A549 (cell line): Measurements from ENCODE around the gene LOXHD1. TPM values are rescaled to one million over a fixed set of nuclear protein-coding genes. Genes with fewer than 3 reads are reported as not detected.

Experiments used
- ATAC-seq, 2 experiments: fragments of 200-7000 bp in 1 of 2; fragments of >200 bp in 1 of 2; cut with Nextera tagmentation in 1 of 2; cut with Tn5 transposase in 1 of 2; 3 replicates each; pipeline versions ENCODE4 v1.8.0 to v1.9.1; 2018 to 2020; ENCODE audit warnings: mild to moderate bottlenecking in 1 of 2, moderate library complexity in 1 of 2
- CTCF ChIA-PET: fragments of 300-600 bp; sonication (Branson Sonifier 250); formaldehyde crosslinking; extraction: SDS; loops from one replicate; lab custom pipeline; 2021; ENCODE audit warnings: antibody characterized with exemption, inconsistent platforms; lab: Yijun Ruan, JAX
- POLR2A ChIA-PET: fragments of 350-600 bp; formaldehyde crosslinking; extraction: SDS; loops from one replicate; lab custom pipeline; 2021; ENCODE audit warnings: antibody characterized with exemption, inconsistent platforms; lab: Yijun Ruan, JAX
- DNase-seq, 2 experiments: peaks; one replicate each; pipeline versions ENCODE4 v3.0.0 to v3.0.0-alpha.2; 2011 to 2016; ENCODE audit warnings: low read depth in 1 of 2, low spot score in 1 of 2
- FAIRE-seq: peaks from 2 replicates; lab custom pipeline; 2011; peaks lifted over from hg19 to GRCh38; lab: Jason Lieb, UNC
- H3K27ac ChIP-seq, 2 experiments: fragments of >200 bp; sonication (Bioruptor Twin); formaldehyde crosslinking; 3 replicates each; pipeline ENCODE4 v1.5.1; 2016 to 2017
- H3K4me1 ChIP-seq: fragments of >200 bp; sonication (Bioruptor Twin); formaldehyde crosslinking; 3 replicates; pipeline ENCODE4 v1.6.1; 2016
- H3K4me2 ChIP-seq: fragments of >200 bp; sonication (Bioruptor Twin); formaldehyde crosslinking; 3 replicates; pipeline ENCODE4 v1.6.1; 2016
- H3K4me3 ChIP-seq: fragments of >200 bp; sonication (Bioruptor Twin); formaldehyde crosslinking; 3 replicates; pipeline ENCODE4 v1.5.1; 2016
- H3K9me3 ChIP-seq: fragments of >200 bp; sonication (Bioruptor Twin); formaldehyde crosslinking; 3 replicates; pipeline ENCODE4 v1.6.1; 2016
- BHLHE40 ChIP-seq: IDR thresholded peaks from 2 replicates; pipeline ENCODE4 v1.6.1; 2012; ENCODE audit warnings: low read depth, low read length, inconsistent platforms
- CBX8 ChIP-seq: fragments of 200-600 bp; sonication (generic); IDR thresholded peaks from 2 replicates; pipeline ENCODE4 v1.6.1; 2016
- CHD4 ChIP-seq: fragments of 200-600 bp; sonication (generic); IDR thresholded peaks from 2 replicates; pipeline ENCODE4 v1.6.1; 2016; ENCODE audit warnings: antibody characterized with exemption, mild to moderate bottlenecking, borderline replicate concordance
- EP300 ChIP-seq, 2 experiments: fragments of >200 bp; sonication (Bioruptor Twin); formaldehyde crosslinking; IDR thresholded peaks; 2 replicates in 1 of 2; 3 replicates in 1 of 2; pipeline ENCODE4 v1.6.1; 2016 to 2017
- FOSL2 ChIP-seq, 2 experiments: fragments of 450-650 bp in 1 of 2; fragments of >200 bp in 1 of 2; sonication (Bioruptor Twin) in 1 of 2; formaldehyde crosslinking; IDR thresholded peaks; 2 replicates each; pipeline versions ENCODE4 v1.5.0 to v1.6.1; 2016 to 2020; ENCODE audit warnings: mild to moderate bottlenecking in 1 of 2, moderate library complexity in 1 of 2
- GATA3 ChIP-seq: IDR thresholded peaks from 2 replicates; pipeline ENCODE4 v1.6.1; 2012; ENCODE audit warnings: borderline replicate concordance
- HOXB5 ChIP-seq: fragments of 250-450 bp; sonication (Bioruptor Pico); IDR thresholded peaks from 2 replicates; pipeline ENCODE4 v1.5.0; 2020; ENCODE audit warnings: mild to moderate bottlenecking, moderate library complexity
- JUN ChIP-seq, 2 experiments: fragments of >200 bp; sonication (Bioruptor Twin); formaldehyde crosslinking; IDR thresholded peaks; 2 replicates in 1 of 2; 3 replicates in 1 of 2; pipeline ENCODE4 v1.6.1; 2016 to 2017
- MAZ ChIP-seq: fragments of 150-350 bp; IDR thresholded peaks from 2 replicates; pipeline ENCODE4 v1.6.1; 2014; ENCODE audit warnings: antibody characterized with exemption, low read depth, low read length, borderline replicate concordance
- NFE2L2 ChIP-seq: fragments of 150-350 bp; conservative IDR thresholded peaks from 2 replicates; pipeline ENCODE4 v1.6.1; 2014; ENCODE audit warnings: low read length
- NPAS2 ChIP-seq: fragments of 250-450 bp; sonication (Bioruptor Pico); IDR thresholded peaks from 2 replicates; pipeline ENCODE4 v1.8.0; 2022; ENCODE audit warnings: mild to moderate bottlenecking, moderate library complexity, borderline replicate concordance
- RAD21 ChIP-seq, 2 experiments: fragments of >200 bp in 1 of 2; sonication (Bioruptor Twin) in 1 of 2; formaldehyde crosslinking in 1 of 2; IDR thresholded peaks in 1 of 2; conservative IDR thresholded peaks in 1 of 2; 2 replicates in 1 of 2; 3 replicates in 1 of 2; pipeline ENCODE4 v1.6.1; 2012 to 2018; ENCODE audit warnings: inconsistent platforms in 1 of 2
- RCOR1 ChIP-seq: fragments of 150-350 bp; IDR thresholded peaks from 2 replicates; pipeline ENCODE4 v1.6.1; 2014; ENCODE audit warnings: antibody characterized with exemption, low read length, low read depth
- RFX5 ChIP-seq: fragments of 450-650 bp; IDR thresholded peaks from 2 replicates; pipeline ENCODE4 v1.7.1; 2014; ENCODE audit warnings: antibody characterized with exemption, mild to moderate bottlenecking, moderate library complexity
- SREBF2 ChIP-seq: fragments of 450-650 bp; IDR thresholded peaks from 2 replicates; pipeline ENCODE4 v1.6.1; 2014; ENCODE audit warnings: mild to moderate bottlenecking, moderate library complexity
- ZC3H11A ChIP-seq: fragments of 450-650 bp; IDR thresholded peaks from 2 replicates; pipeline ENCODE4 v1.6.1; 2014; ENCODE audit warnings: antibody characterized with exemption, mild to moderate bottlenecking
- ZSCAN20 ChIP-seq: fragments of 250-450 bp; sonication (Bioruptor Pico); IDR thresholded peaks from 2 replicates; pipeline ENCODE4 v1.8.0; 2022; ENCODE audit warnings: mild to moderate bottlenecking, moderate library complexity
- WGBS: methylation state at CpG from one replicate; pipeline ENCODE4 v1.1.6; 2017; ENCODE audit errors: missing lambda C conversion rate; 5-methylcytosine and 5-hydroxymethylcytosine counted together
- polyA plus RNA-seq, 4 experiments: library from polyadenylated mRNA; depleted of rRNA in 3 of 4; stranded (reverse); fragments of >200 nt; fragmentation: RNase III in 1 of 4; extraction: RNeasy Plus Mini Kit Qiagen cat#74134 plus additional on column Dnase treatment in 1 of 4; gene quantifications; 2 replicates in 3 of 4; 3 replicates in 1 of 4; pipeline ENCODE4 v1.2.3, GENCODE V29; 2011 to 2017
- TF ChIP-seq, protein P1 (sequence below): fragments of >200 bp; sonication (Bioruptor Twin); formaldehyde crosslinking; IDR thresholded peaks from 3 replicates; pipeline ENCODE4 v1.5.1; 2016
- TF ChIP-seq, protein P2 (sequence below): fragments of 250-450 bp; sonication (Bioruptor Pico); IDR thresholded peaks from 2 replicates; pipeline ENCODE4 v1.5.0; 2020; ENCODE audit warnings: low read depth, mild to moderate bottlenecking, moderate library complexity
- TF ChIP-seq, protein P3 (sequence below): fragments of 250-450 bp; sonication (Bioruptor Pico); IDR thresholded peaks from 2 replicates; pipeline ENCODE4 v1.5.0; 2021; ENCODE audit warnings: mild to moderate bottlenecking, moderate library complexity, borderline replicate concordance

The LOXHD1 gene
- polyA plus RNA-seq, 2 of the 4 experiments (the other 2 are of a cell fraction): not detected

DNA sequence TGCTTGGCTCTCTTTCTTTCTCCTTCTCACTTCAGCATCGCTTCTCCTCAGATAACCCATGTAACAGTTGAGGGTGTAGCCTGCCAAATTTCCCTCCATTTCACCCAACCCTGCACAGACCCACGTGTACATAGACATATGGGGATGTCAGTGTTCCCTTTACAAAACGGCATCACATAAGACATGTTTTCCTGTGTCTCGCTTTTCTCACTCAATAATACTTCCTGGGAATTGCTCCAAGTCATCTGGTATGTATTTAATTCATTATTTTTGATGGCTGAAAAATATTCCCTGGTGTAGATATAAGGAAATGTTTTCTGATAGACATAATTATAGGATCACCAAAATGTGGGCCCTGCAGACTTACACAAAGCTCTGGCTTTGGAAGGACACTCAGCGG is 176.8 kb downstream of the LOXHD1 start:
- no peak overlapping the region for H3K27ac ChIP-seq
- TF ChIP-seq CHD4: no peak
- no peak for TF ChIP-seq RCOR1
- TF ChIP-seq, all 56 proteins: peak for 0
- ATAC-seq: no peak
- WGBS: 32% methylated on average over 5 of the region's 5 CpGs
- Histone ChIP-seq H3K4me3 (no peak overlapping the region), H3K4me1 (no peaks in the 10 kb centered on the region), H3K4me2 (no peak overlapping the region), H3K9me3 (no peaks in the 10 kb centered on the region)
- DNase-seq: no peak
- ChIA-PET POLR2A (no interaction called here), CTCF (interaction anchor here (0.6 to 4.4 kb wide), 9 partner anchors 9 to 216 kb away, joined by 3 to 35 read pairs (median 3); no protein-coding TSS in a partner anchor)
- no peak for FAIRE-seq

DNA sequence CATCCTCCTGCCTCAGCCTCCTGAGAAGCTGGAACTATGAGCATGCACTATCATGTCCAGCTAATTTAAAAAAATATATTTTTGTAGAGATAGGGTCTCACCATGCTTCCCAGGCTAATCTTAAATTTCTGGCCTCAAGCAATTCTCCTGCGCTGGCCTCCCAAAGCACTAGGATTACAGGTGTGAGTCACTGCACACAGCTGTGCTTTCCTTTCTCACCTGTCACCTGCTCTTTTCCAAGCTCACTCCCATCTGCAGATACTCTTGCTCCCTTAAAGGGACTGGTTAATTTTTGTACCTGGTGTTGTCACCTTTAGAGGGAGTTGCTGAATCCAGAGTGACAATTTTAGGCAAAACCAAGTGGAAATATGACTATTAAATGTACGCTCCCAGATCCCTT is 178.2 kb downstream of the LOXHD1 start:
- Histone ChIP-seq H3K27ac (no peak overlapping the region), H3K4me2 (no peak overlapping the region), H3K9me3 (no peaks in the 10 kb centered on the region), H3K4me3 (no peak overlapping the region), H3K4me1 (no peaks in the 10 kb centered on the region)
- TF ChIP-seq EP300 (IDR thresholded peaks at IDR 0.05): no peak
- TF ChIP-seq ZSCAN20: no peak
- no peak for TF ChIP-seq CBX8
- TF ChIP-seq SREBF2: no peak
- no peak for FAIRE-seq
- DNase-seq: no peak
- CTCF ChIA-PET: no interaction called here
- ATAC-seq: no peak
- 62% methylated on average over 2 of the region's 2 CpGs for WGBS
- POLR2A ChIA-PET: no interaction called here

DNA sequence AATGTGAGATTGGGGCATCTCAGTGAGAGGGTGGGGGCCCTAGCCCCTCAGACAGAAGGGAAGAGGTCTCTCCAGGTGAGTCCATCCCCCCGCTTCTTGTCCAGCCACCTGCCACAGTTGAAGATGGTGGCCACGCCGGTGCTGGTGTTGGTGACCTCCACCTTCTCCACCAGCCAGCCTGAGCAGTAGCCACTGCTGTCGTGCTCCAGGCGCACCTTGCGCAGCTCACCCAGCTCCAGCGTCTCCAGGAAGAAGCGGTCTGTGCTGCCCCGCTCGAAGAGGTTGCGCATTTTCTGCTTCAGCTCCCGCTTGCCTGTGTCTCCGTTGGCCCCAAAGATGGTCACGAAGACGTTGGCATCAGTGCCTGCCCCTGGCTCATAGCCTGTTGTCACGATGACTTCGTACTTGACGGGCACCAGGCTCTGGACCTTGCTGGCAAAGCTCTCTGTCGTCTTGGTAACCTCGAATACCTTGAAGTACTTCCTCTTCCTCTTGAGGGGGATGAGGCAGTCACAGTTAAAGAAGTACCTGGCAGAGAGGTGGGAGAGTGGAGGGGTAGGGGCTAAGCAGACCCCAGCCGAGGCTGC is 179.5 kb downstream of the LOXHD1 start:
- POLR2A ChIA-PET: no interaction called here
- no peak for ATAC-seq
- CTCF ChIA-PET: interaction anchor here (1.3 kb wide), 1 partner anchor 20 kb away, joined by 3 read pairs; no protein-coding TSS in a partner anchor
- no peak for FAIRE-seq
- Histone ChIP-seq H3K4me1 (no peaks in the 10 kb centered on the region), H3K9me3 (no peaks in the 10 kb centered on the region), H3K4me3 (no peak overlapping the region), H3K4me2 (no peak overlapping the region), H3K27ac (no peak overlapping the region)
- TF ChIP-seq, protein P1, sequence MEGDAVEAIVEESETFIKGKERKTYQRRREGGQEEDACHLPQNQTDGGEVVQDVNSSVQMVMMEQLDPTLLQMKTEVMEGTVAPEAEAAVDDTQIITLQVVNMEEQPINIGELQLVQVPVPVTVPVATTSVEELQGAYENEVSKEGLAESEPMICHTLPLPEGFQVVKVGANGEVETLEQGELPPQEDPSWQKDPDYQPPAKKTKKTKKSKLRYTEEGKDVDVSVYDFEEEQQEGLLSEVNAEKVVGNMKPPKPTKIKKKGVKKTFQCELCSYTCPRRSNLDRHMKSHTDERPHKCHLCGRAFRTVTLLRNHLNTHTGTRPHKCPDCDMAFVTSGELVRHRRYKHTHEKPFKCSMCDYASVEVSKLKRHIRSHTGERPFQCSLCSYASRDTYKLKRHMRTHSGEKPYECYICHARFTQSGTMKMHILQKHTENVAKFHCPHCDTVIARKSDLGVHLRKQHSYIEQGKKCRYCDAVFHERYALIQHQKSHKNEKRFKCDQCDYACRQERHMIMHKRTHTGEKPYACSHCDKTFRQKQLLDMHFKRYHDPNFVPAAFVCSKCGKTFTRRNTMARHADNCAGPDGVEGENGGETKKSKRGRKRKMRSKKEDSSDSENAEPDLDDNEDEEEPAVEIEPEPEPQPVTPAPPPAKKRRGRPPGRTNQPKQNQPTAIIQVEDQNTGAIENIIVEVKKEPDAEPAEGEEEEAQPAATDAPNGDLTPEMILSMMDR: no peak
- TF ChIP-seq, protein P2, sequence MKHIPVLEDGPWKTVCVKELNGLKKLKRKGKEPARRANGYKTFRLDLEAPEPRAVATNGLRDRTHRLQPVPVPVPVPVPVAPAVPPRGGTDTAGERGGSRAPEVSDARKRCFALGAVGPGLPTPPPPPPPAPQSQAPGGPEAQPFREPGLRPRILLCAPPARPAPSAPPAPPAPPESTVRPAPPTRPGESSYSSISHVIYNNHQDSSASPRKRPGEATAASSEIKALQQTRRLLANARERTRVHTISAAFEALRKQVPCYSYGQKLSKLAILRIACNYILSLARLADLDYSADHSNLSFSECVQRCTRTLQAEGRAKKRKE: no peak
- TF ChIP-seq GATA3 (no peak), NFE2L2 (no peak), FOSL2 (IDR thresholded peaks at IDR 0.05) (no peak), FOSL2 (CRISPR knock-in tag; IDR thresholded peaks at IDR 0.05) (no peak), ZC3H11A (no peak), RFX5 (no peak), BHLHE40 (no peak), RAD21 (conservative IDR thresholded peaks at IDR 0.05 in 1 of 2, IDR thresholded peaks at IDR 0.05 in 1 of 2) (no peak), MAZ (no peak), JUN (IDR thresholded peaks at IDR 0.05) (no peak), HOXB5 (CRISPR knock-in tag) (no peak), NPAS2 (CRISPR knock-in tag) (no peak), CBX8 (no peak)
- TF ChIP-seq, protein P3, sequence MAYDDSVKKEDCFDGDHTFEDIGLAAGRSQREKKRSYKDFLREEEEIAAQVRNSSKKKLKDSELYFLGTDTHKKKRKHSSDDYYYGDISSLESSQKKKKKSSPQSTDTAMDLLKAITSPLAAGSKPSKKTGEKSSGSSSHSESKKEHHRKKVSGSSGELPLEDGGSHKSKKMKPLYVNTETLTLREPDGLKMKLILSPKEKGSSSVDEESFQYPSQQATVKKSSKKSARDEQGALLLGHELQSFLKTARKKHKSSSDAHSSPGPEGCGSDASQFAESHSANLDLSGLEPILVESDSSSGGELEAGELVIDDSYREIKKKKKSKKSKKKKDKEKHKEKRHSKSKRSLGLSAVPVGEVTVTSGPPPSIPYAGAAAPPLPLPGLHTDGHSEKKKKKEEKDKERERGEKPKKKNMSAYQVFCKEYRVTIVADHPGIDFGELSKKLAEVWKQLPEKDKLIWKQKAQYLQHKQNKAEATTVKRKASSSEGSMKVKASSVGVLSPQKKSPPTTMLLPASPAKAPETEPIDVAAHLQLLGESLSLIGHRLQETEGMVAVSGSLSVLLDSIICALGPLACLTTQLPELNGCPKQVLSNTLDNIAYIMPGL (CRISPR knock-in tag): no peak
- no peak for DNase-seq
- WGBS: 55% methylated on average over 15 of the region's 21 CpGs
